Smooth muscle cell (in vitro differentiated cells): ENCODE measurements around the gene AMZ2. TPM values are rescaled to one million over a fixed set of nuclear protein-coding genes. Genes with fewer than 3 reads are reported as not detected.
A peak's percentile ranks its signal among the peaks of the same experiment; 100 is the strongest.
"Not testable (repeated sequence)": the region's sequence is repeated elsewhere in the genome, so short reads cannot be mapped to it uniquely, and the experiment has no call there.

Source experiments
- DNase-seq: peaks from one replicate; lab custom pipeline; 2025; ENCODE audit not compliant: unreplicated experiment; lab: John Stamatoyannopoulos, UW
- H2AFZ ChIP-seq: fragments of 200-600 bp; sonication (generic); 2 replicates; pipeline ENCODE4 v1.6.0; 2016; ENCODE audit warnings: antibody characterized with exemption, low read depth, mild to moderate bottlenecking
- H3F3A ChIP-seq: fragments of 200-600 bp; sonication (generic); 2 replicates; pipeline ENCODE4 v1.6.0; 2017; ENCODE audit warnings: antibody characterized with exemption, low read depth
- H3K27ac ChIP-seq: fragments of 200-600 bp; sonication (generic); 2 replicates; pipeline ENCODE4 v1.5.1; 2016; ENCODE audit warnings: low read depth, mild to moderate bottlenecking
- H3K27me3 ChIP-seq: fragments of 200-600 bp; sonication (generic); 2 replicates; pipeline ENCODE4 v1.6.1; 2016; ENCODE audit warnings: low read depth, mild to moderate bottlenecking
- H3K36me3 ChIP-seq: fragments of 200-600 bp; sonication (generic); 2 replicates; pipeline ENCODE4 v1.5.1; 2016; ENCODE audit warnings: low read depth
- H3K4me1 ChIP-seq: fragments of 200-600 bp; sonication (generic); 2 replicates; pipeline ENCODE4 v1.5.1; 2016; ENCODE audit warnings: low read depth
- H3K4me2 ChIP-seq: fragments of 200-600 bp; sonication (generic); 2 replicates; pipeline ENCODE4 v1.6.0; 2016; ENCODE audit warnings: mild to moderate bottlenecking
- H3K4me3 ChIP-seq: fragments of 200-600 bp; sonication (generic); 2 replicates; pipeline ENCODE4 v1.5.1; 2016; ENCODE audit warnings: mild to moderate bottlenecking
- H3K79me2 ChIP-seq: fragments of 200-600 bp; sonication (generic); 2 replicates; pipeline ENCODE4 v1.6.0; 2016; ENCODE audit warnings: low read depth, mild to moderate bottlenecking
- H3K9ac ChIP-seq: fragments of 200-600 bp; sonication (generic); 2 replicates; pipeline ENCODE4 v1.6.0; 2016; ENCODE audit warnings: low read depth
- H3K9me3 ChIP-seq: fragments of 200-600 bp; sonication (generic); replicated peaks from 2 replicates; pipeline ENCODE4 v1.5.1; 2016; ENCODE audit warnings: low read depth
- H4K20me1 ChIP-seq: fragments of 200-600 bp; sonication (generic); 2 replicates; pipeline ENCODE4 v1.6.0; 2016; ENCODE audit warnings: low read depth
- WGBS: methylation state at CpG from one replicate; pipeline ENCODE4 v1.1.7; 2016; ENCODE audit warnings: low lambda C conversion rate; 5-methylcytosine and 5-hydroxymethylcytosine counted together
- polyA plus RNA-seq: library from polyadenylated mRNA; unstranded; fragments of >200 nt; fragmentation: Nextera tagmentation; extraction: Ambion mirVana; gene quantifications from 2 replicates; pipeline ENCODE4 v1.2.1, GENCODE V29; 2016
- total RNA-seq: library from RNA; depleted of rRNA; stranded (reverse); fragments of >200 nt; gene quantifications from 2 replicates; pipeline ENCODE4 v1.2.3, GENCODE V29; 2014
- TF ChIP-seq, protein P1 (sequence below): fragments of 200-600 bp; sonication (generic); IDR thresholded peaks from 2 replicates; pipeline ENCODE4 v1.5.1; 2017; ENCODE audit warnings: borderline replicate concordance, mild to moderate bottlenecking, antibody characterized with exemption; ENCODE audit not compliant: insufficient read depth, poor library complexity, severe bottlenecking

Gene AMZ2
- total and polyA plus RNA-seq, 2 experiments from 2014 or later, result 66.3 to 75.5 TPM

- WGBS, result 90% methylated on average over 11 of the region's 11 CpGs
- not testable (repeated sequence) for H3F3A ChIP-seq, H3K79me2 ChIP-seq, H3K4me3 ChIP-seq, H3K4me1 ChIP-seq, H3K4me2 ChIP-seq, H2AFZ ChIP-seq, H3K9me3 ChIP-seq, DNase-seq, H3K36me3 ChIP-seq, H3K27me3 ChIP-seq, H4K20me1 ChIP-seq
- Histone ChIP-seq H3K27ac (peak overlapping the region; percentile 71), H3K9ac (peak overlapping the region; percentile 18)
These were observed 12.5 kb upstream of the AMZ2 start for GRCh38 chr17:68235336-68235791.

GRCh38 chr17:68237369-68238163, 10.3 kb upstream of the AMZ2 start:
- H3K27me3 ChIP-seq, H3K9ac ChIP-seq, H3K79me2 ChIP-seq, H3K9me3 ChIP-seq, H3K4me2 ChIP-seq, DNase-seq, H3K27ac ChIP-seq, H2AFZ ChIP-seq, H3K4me3 ChIP-seq, H3K36me3 ChIP-seq, H4K20me1 ChIP-seq, H3K4me1 ChIP-seq, H3F3A ChIP-seq: not testable (repeated sequence)
- 87% methylated on average over 16 of the region's 16 CpGs for WGBS

GRCh38 chr17:68238164-68238870, 9.5 kb upstream of the AMZ2 start:
- TF ChIP-seq, protein P1, sequence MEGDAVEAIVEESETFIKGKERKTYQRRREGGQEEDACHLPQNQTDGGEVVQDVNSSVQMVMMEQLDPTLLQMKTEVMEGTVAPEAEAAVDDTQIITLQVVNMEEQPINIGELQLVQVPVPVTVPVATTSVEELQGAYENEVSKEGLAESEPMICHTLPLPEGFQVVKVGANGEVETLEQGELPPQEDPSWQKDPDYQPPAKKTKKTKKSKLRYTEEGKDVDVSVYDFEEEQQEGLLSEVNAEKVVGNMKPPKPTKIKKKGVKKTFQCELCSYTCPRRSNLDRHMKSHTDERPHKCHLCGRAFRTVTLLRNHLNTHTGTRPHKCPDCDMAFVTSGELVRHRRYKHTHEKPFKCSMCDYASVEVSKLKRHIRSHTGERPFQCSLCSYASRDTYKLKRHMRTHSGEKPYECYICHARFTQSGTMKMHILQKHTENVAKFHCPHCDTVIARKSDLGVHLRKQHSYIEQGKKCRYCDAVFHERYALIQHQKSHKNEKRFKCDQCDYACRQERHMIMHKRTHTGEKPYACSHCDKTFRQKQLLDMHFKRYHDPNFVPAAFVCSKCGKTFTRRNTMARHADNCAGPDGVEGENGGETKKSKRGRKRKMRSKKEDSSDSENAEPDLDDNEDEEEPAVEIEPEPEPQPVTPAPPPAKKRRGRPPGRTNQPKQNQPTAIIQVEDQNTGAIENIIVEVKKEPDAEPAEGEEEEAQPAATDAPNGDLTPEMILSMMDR, result no peak
- H3K9me3 ChIP-seq, result no peaks in the 10 kb centered on the region
- 79% methylated on average over 3 of the region's 3 CpGs for WGBS
- no peaks in the 10 kb centered on the region for H3K27me3 ChIP-seq
- no peak overlapping the region for H3K4me2 ChIP-seq
- H3K4me3 ChIP-seq, result no peak overlapping the region
- H3K79me2 ChIP-seq, result no peaks in the 10 kb centered on the region
- no peak for DNase-seq
- peaks cover 4% of the 10 kb centered on the region for H3K4me1 ChIP-seq
- H3K9ac ChIP-seq, result no peak overlapping the region
- H3K27ac ChIP-seq, result no peak overlapping the region
- H4K20me1 ChIP-seq, result no peaks in the 10 kb centered on the region
- H2AFZ ChIP-seq, result no peak overlapping the region
- H3K36me3 ChIP-seq, result no peaks in the 10 kb centered on the region
- no peaks in the 10 kb centered on the region for H3F3A ChIP-seq

- TF ChIP-seq, protein P1, result no peak
- Histone ChIP-seq H3K4me1 (peaks cover 4% of the 10 kb centered on the region), H3K4me2 (no peak overlapping the region), H2AFZ (no peak overlapping the region), H3K27me3 (no peaks in the 10 kb centered on the region), H3K79me2 (no peaks in the 10 kb centered on the region), H4K20me1 (no peaks in the 10 kb centered on the region), H3K9me3 (no peaks in the 10 kb centered on the region), H3K9ac (no peak overlapping the region), H3F3A (no peaks in the 10 kb centered on the region), H3K4me3 (no peak overlapping the region), H3K27ac (no peak overlapping the region), H3K36me3 (no peaks in the 10 kb centered on the region)
- WGBS, result 94% methylated on average over 3 of the region's 3 CpGs
- DNase-seq, result no peak
These were observed 9.0 kb upstream of the AMZ2 start for GRCh38 chr17:68238871-68239253.
